Measurements from ENCODE around the gene UCK2. TPM values are rescaled to one million over a fixed set of nuclear protein-coding genes. Genes with fewer than 3 reads are reported as not detected.
A peak's percentile ranks its signal among the peaks of the same experiment; 100 is the strongest.

Gene UCK2
- polyA plus RNA-seq, 2 of the 4 experiments (the other 2 are of a cell fraction): 72.4 to 98.9 TPM

DNA sequence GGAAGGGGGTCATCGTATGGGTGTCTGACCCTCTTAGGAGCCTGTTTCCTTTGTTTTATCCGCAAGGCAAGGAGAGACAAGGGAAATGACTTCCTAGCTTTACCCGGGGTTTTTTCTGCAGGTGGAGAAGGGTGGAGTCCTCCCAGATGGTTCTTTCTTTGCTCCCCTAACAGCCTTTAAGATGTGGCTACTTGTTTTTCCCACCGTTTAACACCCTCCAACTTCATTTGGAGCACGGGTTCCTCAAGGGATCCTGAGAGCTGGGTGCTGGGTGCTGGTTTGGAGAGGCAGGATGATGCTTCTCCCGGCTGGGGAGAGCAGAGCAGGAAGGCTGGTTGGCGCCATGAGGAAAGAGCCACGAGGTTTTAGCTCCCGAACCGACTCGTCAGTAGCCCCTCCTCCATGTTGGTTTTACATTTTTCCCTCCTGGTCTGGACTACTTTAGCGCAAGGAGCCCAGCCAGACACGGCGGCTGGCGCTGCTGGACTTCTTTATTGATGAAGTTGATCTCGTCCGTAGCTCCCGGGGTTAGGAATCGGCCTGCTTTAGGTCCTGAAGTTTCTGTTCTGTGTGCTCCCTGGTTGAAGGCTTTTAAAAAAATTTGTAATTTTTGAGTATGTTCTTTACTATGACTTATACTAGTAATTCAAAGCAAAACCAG, 1.4 kb downstream of the UCK2 start (continued):
- TF ChIP-seq FOSL2 (IDR thresholded peaks at IDR 0.05) (no peak), FOSL2 (CRISPR knock-in tag; IDR thresholded peaks at IDR 0.05) (no peak), JUN (IDR thresholded peaks at IDR 0.05) (peak in 1 of 2 experiments; percentile 42; a peak in 1 of 5 replicates), ZFP36 (IDR thresholded peaks at IDR 0.05; ENCODE audit: borderline replicate concordance, partially characterized antibody) (no peak)
- TF ChIP-seq, protein P1, sequence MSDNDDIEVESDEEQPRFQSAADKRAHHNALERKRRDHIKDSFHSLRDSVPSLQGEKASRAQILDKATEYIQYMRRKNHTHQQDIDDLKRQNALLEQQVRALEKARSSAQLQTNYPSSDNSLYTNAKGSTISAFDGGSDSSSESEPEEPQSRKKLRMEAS (IDR thresholded peaks at IDR 0.05): peak; percentile 95
- TF ChIP-seq, protein P2, sequence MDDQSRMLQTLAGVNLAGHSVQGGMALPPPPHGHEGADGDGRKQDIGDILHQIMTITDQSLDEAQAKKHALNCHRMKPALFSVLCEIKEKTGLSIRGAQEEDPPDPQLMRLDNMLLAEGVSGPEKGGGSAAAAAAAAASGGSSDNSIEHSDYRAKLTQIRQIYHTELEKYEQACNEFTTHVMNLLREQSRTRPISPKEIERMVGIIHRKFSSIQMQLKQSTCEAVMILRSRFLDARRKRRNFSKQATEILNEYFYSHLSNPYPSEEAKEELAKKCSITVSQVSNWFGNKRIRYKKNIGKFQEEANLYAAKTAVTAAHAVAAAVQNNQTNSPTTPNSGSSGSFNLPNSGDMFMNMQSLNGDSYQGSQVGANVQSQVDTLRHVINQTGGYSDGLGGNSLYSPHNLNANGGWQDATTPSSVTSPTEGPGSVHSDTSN (IDR thresholded peaks at IDR 0.05): peak; percentile 35; the same call in 1 of the 2 replicates

- no peak for ATAC-seq
- FAIRE-seq: no peak
- POLR2A ChIA-PET: interaction anchor here (4.0 kb wide), 1 partner anchor 61 kb away, joined by 31 read pairs; the partner anchor contains the start of gene TMCO1
- no peak for TF ChIP-seq RCOR1 (IDR thresholded peaks at IDR 0.05; ENCODE audit: low read depth, low read length)
- TF ChIP-seq CEBPB (IDR thresholded peaks at IDR 0.05): no peak
- no peak for TF ChIP-seq RARB (CRISPR knock-in tag; IDR thresholded peaks at IDR 0.05)
- TF ChIP-seq EHMT2 (IDR thresholded peaks at IDR 0.05; ENCODE audit: low read depth): no peak
- no peak for TF ChIP-seq HOXB5 (CRISPR knock-in tag; IDR thresholded peaks at IDR 0.05)
- no peak for TF ChIP-seq TP53 (CRISPR knock-in tag; IDR thresholded peaks at IDR 0.05)
- H3K4me1 ChIP-seq: peaks cover 37% of the 10 kb centered on the region
- CTCF ChIA-PET: interaction anchor here (0.9 to 3.0 kb wide), 7 partner anchors 12 to 113 kb away, joined by 3 to 28 read pairs (median 4); no protein-coding TSS in a partner anchor
- no peak for DNase-seq (ENCODE audit: low read depth in 1 of 2, low spot score in 1 of 2)
- no peaks in the 10 kb centered on the region for H3K9me3 ChIP-seq
- H3K27ac ChIP-seq: peak overlapping the region; percentile 83 to 94; a peak in 5 of 6 replicates
- 92% methylated on average over 4 of the region's 4 CpGs for WGBS (ENCODE audit: missing lambda C conversion rate)
- H3K4me3 ChIP-seq: peak overlapping the region; percentile 86
- peak overlapping the region; percentile 92 for H3K4me2 ChIP-seq
These were observed 2.5 kb downstream of the UCK2 start for GRCh38 chr1:165829888-165830287.

DNA sequence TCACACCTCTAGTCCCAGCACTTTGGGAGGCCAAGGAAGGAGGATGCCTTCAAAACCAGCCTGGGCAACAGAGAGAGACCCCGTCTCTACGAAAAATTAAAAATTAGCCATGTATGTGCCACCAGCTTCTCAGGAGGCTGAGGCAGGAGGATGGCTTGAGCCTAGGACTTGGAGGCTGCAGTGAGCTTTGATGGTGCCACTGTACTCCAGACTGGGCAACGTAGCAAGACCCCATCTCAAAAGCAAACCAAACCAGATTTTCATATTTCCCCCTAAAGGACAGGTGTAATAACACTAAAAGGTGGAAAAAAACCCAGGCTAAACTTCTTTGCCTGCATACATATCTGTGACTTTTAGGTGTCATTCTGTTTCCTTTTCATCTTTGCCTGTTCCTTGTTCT, 3.7 kb downstream of the UCK2 start:
- H3K27ac ChIP-seq: no peak overlapping the region
- ATAC-seq (no peak), FAIRE-seq (no peak), DNase-seq (ENCODE audit: low read depth in 1 of 2, low spot score in 1 of 2) (no peak)
- TF ChIP-seq PHF8 (IDR thresholded peaks at IDR 0.05; ENCODE audit: borderline replicate concordance, low read depth) (no peak), EHF (CRISPR knock-in tag; IDR thresholded peaks at IDR 0.05) (no peak), RFX5 (IDR thresholded peaks at IDR 0.05) (no peak), CHD2 (IDR thresholded peaks at IDR 0.05; ENCODE audit: low read length, partially characterized antibody) (no peak), HOXA7 (CRISPR knock-in tag; IDR thresholded peaks at IDR 0.05) (no peak), FOXS1 (CRISPR knock-in tag; IDR thresholded peaks at IDR 0.05) (no peak), NFE2L2 (conservative IDR thresholded peaks at IDR 0.05; ENCODE audit: low read length) (no peak), E2F6 (IDR thresholded peaks at IDR 0.05; ENCODE audit: borderline replicate concordance, low read depth) (no peak), FOSL2 (IDR thresholded peaks at IDR 0.05) (no peak), FOSL2 (CRISPR knock-in tag; IDR thresholded peaks at IDR 0.05) (no peak), ZC3H11A (IDR thresholded peaks at IDR 0.05) (no peak), BCL3 (IDR thresholded peaks at IDR 0.05) (no peak), MYC (IDR thresholded peaks at IDR 0.05; ENCODE audit: borderline replicate concordance, low read length) (no peak), HOXB13 (CRISPR knock-in tag; IDR thresholded peaks at IDR 0.05; ENCODE audit: low read depth) (no peak)
- TF ChIP-seq, protein P3, sequence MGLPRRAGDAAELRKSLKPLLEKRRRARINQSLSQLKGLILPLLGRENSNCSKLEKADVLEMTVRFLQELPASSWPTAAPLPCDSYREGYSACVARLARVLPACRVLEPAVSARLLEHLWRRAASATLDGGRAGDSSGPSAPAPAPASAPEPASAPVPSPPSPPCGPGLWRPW (IDR thresholded peaks at IDR 0.05): no peak
- H3K4me1 ChIP-seq: peaks cover 48% of the 10 kb centered on the region
- POLR2A ChIA-PET: no interaction called here
- no peak overlapping the region for H3K4me2 ChIP-seq
- H3K4me3 ChIP-seq: no peak overlapping the region
- WGBS (ENCODE audit: missing lambda C conversion rate): 94% methylated on average over 3 of the region's 3 CpGs
- H3K9me3 ChIP-seq: no peaks in the 10 kb centered on the region
- CTCF ChIA-PET: interaction anchor here (2.6 to 3.0 kb wide), 2 partner anchors 14 to 83 kb away, joined by 11 to 28 read pairs; no protein-coding TSS in a partner anchor

Data from A549 (cell line).